ENCODE results near the gene NUP210.
"Not testable (repeated sequence)": the region's sequence is repeated elsewhere in the genome, so short reads cannot be mapped to it uniquely, and the experiment has no call there.

The NUP210 gene

DNA sequence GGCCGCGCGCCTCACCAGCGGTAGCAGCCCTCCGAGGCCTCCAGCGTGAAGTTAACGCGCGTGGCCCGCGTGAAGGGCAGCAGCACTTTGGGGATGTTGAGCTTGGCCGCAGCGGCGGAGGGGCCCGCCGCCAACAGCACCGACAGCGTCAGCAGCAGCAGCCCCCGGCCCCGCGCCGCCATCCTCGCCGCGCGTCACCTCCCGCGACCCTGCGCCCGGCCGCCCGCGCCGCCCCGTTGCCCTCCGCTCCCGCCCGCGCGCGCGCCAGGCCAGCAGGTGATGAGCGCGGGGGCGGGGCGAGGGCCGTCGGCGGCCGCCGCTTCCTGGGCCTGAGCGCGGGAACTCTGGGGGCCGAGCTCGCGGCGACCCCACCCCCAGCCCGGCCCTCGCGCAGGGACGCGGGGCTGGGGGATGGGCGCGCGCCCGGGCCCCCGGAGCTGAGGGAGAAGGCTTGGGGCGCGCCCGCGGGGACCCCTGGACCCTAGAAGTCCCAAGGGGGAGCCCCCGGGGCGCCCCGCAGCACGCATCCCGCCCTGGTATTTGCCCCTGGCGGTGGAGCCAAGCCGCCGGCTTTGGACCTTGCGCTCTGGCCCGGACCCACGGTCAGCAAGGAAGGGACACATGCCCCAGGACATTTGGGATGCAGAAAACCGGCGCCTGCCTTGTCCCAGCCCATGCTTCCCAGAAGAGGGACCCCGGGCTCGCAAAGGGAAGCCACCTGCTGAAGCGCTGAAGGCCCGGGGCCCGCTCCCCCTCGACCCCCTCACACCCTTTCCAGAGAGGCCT lies at the start of gene NUP210:
Gene NUP210 (minus strand): TSS at position 278 of the 786 bp plus-strand sequence. CDS start 96 bp downstream, at position 182.
- peak in 1 of 2 donors; percentile 41 for DNase-seq

DNA sequence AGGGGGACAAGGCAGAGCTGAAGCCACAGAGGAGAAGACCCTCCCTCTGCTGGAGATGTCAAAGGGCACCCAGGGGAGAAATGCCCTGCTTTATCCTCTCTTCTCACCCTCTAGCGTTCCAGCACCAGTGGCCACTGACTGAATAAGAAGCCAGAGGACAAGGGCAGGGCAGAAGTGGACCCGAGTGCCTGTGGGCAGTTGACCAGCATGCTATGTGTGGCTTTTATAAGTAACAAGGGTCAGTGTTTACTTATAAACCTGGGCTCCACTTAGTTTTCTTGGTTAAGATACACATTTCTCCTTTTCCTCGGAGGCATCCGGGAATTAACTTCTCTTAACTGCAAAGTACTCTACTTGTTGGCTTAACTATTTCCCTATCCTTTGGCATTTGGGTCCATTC lies 46.7 kb upstream of the NUP210 start:
- no peak for DNase-seq

DNA sequence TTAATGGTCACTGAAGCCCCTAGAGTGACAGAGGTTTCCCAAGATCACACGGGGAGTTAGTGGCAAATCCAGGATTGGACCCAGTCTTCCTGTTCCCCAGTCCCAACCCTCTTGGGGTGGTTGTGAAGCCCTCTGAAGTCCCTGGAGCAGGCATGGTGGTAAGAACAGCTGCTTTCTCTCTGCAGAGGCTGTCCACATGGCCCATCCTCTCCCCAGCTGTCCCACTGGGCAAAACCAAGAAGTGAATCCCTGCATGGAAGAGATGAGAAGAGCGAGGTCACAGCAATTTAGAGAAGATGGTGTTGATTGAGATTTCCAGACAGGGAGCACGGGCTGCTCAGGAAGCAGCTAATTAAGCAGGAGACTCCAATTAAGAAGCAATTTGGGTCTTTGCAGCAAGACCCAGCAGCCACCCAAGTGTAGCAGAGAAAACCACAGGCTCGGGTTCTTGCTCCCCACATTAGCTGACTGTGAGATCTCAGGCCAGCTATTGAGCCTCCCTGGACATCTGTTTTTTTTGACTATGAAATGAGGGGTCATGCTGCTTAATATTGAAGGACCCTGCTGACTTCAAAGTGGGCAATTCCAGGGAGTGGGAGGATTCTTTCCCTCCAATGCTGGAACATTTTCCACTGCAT lies 45.2 kb upstream of the NUP210 start:
- no peak for DNase-seq

DNA sequence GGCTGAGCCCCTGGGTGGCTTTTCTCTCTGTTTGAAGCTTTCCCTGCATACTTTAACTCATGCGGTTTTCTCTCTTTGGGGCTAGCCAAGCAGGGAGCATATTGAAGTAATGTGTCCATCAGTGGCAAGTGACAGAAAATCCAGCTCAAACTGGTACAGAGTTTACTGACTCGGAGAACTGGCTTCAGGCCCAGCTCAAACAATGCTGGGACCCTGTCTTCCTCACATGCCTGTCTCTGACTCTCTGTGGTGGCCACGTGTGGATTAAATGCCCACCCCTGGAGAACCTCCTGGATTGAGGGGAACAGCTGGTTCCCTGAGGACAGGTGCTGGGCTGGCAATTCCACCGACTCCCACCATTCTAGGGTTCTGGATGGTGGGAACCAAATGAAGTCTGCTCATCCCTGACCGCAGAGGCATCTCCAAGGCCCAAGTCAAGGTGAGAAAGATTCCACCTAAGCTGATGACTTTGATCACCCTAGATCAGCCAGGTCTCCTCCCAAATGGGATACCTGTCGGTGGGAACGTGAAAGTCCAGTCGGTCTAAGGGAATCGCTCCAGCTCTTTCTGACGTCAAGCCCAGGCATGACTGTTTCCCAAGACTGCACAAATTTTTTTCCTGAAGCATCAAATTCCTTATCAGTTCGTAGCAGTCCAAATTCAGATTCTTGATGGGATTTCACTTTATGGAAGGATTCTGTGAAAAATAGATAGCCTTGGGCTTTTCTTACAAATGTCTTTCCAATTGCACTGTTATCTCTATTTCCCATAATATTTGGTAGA lies 43.7 kb upstream of the NUP210 start:
- peak in 1 of 2 donors; percentile 46 for DNase-seq

DNA sequence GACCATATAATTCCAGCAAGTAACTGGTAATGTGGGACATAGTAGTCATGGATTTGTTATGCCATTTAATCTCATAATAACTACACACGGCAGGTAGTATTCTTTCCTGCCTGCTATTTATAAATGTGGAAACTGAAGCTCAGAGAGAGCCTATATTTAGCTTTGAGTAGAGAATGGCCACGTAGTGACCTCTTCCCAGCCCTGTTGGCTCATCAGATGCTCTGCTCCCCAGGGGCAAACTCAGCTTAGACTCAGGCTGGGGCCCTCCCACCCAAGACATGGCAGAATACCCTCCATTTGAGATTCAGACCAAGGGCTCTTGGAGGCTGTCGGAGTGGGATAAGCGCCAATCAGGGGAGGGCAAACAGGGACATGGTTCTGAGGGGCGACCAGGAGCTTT lies 42.7 kb upstream of the NUP210 start:
- no peak for DNase-seq

DNA sequence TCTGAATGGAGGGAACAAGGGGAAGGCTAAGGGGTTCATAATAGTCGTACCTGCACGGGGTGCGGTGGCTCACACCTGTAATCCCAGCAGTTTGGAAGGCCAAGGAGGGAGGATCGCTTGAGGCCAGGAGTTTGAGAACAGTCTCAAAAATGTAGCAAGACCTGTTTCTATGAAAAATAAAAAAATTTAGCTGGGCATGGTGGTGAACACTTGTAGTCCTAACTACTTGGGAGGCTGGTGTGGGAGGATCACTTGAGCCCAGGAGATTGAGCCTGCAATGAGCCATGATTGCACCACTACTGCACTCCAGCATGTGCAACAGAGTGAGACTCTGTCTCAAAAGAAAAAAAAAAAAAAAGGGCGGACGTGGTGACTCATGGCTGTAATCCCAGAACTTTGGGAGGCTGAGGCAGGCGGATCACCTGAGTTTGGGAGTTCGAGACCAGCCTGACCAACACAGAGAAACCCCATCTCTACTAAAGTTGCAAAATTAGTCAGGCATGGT lies 42.1 kb upstream of the NUP210 start:
- no peak for DNase-seq

DNA sequence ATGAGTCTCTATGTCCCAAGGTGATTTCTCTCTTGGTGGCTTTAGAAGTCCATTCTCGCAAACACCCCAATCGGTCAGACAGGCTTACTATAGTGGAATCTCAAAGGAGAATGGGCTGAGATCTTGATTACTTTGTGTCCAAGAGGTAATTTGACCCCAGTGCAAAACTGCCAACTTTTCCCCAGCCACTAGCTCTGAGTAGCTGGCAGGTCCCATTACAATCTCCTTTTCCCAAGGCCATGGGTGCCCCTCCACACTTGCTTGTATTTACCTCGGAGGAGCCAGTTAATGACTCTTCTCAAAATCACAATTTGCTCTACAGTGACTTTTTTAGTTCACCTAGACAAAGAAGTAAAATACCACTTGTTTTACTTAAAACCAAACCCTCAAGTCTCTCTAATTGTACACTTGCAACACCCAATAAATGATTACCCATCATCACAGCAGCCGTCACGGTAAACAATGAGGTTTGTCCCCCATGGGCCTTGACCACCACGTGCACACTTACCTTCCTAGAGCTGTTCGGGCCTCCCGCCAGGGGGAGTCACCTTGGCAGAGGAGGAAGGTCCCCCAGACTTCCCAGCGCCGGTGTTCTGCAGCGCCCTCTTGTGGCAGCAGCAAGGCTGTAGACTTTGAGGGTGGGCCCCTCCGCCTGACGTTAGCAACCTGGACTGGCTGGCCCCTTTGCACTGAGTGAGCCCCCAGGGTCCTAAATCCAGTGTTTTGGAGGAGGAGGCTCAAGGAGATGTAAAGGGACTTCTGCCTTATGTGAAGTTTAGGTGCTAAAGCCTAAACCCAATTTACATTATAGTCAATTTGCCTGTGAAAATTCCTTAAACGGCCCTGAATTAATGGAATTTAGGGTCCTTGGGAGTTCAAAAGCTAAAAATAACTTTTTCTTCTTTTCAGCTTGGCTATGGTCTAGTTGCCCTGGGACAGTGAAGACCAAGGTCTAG lies 41.3 kb upstream of the NUP210 start:
- no peak for DNase-seq

DNA sequence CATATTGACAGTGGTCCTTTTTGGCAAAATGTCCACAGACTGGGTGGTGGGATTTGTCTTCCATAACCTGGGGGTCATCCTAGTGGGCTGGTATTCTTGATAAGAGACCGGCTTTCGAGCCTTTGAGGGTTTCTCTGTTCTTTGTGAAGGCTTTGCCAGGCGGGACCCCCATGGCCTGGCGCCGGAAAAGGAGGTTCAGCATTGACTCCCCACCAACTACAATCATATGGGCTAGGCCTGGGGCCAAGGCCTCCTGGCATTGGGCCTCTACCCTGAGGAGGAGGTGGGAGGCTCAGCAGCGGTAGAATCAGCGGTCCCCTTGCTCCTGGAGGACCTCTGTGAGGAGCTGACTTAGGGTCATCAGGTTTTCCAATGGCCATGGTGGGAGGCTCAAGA lies 40.2 kb upstream of the NUP210 start:
- DNase-seq, result no peak

DNA sequence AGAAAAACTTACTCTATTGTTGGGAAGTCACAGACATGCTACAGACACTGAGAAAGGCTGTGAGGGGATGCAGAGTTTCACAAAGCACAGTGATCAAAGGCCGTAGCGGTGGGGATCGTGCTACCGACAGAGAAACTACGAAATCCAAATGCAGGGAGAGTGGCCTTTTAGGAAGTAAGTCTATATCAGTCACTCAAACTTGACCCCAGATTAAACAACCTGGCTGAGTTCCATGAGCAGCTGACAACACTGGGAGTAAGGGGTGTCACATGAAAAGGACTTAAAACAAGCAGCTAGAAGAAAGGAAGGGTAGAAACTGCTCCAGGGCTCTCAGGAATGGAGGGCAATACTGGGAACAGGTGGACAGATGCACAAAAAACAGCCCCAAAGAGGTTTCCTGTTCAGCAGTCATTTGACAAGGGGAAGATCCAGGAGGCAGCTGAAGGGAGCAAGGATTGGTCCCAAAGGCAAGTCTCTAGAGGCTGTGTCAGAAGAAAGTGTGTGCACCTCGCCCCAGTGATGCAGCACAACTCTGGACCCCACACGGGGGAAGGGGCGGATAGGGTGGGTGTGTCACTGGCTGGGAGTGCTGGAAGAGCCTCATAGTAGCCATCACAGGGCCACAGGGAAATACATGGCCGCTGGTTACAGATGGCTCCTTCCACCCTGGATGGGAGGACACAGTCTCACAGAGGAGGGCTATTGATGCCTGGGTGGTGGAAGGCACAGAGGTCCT lies 39.7 kb upstream of the NUP210 start:
- no peak for DNase-seq

DNA sequence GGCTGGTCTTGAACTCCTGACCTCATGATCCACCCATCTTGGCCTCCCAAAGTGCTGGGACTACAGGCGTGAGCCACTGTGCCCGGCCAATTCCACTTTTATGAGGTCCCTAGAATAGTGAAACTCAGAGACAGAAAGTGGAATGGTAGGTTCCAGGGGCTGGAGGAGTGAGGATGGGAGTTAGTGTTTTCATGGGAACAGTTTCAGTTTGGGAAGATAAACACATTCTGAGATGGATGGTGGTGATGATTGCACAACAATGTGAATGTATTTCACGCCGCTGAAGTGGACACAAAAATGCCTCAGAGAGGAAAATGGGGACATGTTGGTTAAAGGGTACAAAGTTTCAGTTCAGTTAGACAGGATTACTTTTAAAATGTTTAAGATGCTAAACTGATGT lies 37.5 kb upstream of the NUP210 start:
- no peak for DNase-seq

DNA sequence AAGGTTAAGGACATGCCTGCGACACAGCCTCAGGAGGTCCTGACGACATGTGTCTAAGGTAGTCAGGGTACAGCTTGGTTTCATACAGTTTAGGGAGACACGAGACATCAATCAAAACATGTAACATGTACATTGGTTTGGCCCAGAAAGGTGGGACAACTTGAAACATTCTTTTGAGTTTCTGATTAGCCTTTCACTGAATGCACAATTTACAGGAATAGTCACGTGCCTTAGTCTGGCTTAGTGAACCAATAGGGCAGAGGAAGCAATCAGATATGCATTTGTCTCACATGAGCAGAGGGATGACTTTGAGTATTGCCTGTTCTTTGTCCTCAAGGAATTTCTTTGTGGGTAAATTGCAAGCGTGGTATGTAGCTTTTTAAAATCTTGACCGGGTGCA lies 35.5 kb upstream of the NUP210 start:
- no peak for DNase-seq

DNA sequence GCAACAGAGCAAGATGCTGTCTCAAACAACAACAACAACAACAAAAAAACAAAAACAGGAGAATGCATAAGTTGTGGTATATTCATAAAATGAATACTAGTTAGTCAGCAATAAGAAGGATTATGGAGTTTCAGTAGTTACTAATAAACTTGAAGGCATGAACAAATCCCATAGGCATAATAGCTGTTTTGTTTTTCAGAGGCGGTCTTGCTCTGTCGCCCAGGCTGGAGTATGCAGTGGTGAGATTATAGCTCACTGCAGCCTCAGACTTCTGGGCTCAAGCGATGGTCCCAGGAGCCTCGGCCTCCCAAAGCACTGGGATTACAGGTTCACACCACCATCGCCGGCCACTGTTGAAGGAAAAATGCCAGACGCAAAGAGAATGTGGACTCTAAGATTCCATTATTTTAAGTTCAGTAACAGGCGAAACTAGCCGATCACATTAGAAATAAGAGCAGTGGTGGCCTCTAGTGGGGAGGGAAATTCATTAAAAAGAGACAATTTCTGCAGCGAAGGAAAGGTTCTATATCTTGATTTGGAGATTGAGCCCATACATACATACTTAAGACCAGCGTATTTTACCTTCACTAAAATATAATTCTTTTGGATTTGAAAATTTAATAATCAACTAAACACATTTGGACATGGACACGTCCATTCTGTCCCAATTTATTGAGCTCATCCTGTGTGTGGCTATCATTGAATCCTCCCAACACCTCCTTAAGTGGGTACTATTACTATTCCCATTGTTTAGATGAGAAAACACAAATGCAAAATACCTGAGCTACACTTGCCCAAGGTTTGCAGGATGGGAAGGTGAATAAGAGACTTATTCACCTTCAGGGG lies 32.6 kb upstream of the NUP210 start:
- peak; percentile 63 to 94 for DNase-seq

DNA sequence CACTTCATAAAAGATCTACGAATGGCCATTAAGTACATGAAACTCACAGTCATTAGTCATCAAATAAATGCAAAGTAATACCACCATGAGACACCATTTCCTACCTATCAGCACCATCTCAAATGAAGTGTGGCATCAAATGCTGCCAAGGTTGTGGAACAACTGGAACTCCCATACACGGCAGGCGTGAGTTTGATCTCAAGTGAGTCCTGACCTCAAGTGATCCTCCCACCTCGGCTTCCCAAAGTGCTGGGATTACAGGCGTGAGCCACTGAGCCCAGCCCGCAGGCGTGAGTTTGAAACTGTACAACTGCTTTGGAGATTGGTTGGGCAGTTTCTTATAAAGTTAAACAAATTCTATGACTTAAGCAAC lies 31.2 kb upstream of the NUP210 start:
- no peak for DNase-seq

DNA sequence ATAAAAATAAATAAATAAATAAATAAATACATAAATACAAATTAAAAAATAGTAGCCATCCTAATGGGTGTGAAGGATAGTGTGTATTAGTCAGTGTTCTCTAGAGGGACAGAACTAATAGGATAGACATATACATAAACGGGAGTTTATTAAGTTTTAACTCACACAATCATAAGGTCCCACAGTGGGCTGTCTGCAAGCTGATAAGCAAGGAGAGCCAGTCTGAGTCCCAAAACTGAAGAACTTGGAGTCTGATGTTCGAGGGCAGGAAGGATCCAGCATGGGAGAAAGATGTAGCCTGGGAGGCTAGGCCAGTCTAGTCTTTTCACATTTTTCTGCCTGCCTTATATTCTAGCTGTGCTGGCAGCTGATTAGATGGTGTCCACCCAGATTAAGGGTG lies 22.8 kb upstream of the NUP210 start:
- DNase-seq, result not testable (repeated sequence)

DNA sequence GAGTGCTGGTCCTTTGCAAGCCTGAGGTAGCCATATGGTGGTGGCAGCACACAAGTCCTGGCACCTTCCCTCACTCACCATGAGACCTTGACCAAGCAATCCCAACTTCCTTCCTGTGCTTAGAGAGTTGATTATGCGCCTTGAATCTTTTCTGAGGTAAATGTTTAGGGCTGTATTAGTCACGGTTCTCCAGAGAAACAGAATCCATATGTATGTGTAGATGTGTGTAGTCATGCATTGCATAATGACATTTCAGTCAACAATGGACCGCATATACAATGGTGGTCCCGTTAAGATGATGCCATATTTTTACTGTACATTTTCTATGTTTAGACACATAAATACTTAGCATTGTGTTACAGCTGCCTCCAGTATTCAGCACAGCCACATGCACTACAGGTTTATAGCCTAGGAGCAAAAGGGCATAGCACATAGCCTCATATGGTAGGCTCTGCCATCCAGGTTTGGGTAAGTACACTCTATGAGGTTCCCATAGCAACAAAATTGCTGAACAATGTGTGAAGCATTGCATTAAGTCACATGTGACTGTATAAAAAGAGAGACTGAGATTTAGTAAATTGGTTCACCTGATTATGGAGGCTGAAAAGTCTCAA lies 20.2 kb upstream of the NUP210 start:
- DNase-seq, result no peak

DNA sequence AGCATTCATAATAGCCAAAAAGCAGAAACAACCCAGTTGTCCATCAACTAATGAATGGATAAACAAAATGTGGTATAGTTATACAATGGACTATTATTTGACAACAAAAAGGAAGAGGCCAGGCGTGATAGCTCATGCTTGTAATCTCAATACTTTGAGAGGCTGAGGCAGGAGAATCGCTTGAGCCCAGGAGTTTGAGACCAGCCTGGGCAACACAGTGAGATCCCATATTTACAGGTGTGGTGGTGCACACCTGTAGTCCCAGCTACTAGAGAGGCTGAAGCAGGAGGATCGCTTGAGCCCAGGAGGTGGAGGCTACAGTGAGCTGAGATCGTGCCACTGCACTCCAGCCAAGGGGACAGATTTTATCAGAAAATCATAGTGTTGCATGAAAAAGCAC lies 16.1 kb upstream of the NUP210 start:
- not testable (repeated sequence) for DNase-seq

DNA sequence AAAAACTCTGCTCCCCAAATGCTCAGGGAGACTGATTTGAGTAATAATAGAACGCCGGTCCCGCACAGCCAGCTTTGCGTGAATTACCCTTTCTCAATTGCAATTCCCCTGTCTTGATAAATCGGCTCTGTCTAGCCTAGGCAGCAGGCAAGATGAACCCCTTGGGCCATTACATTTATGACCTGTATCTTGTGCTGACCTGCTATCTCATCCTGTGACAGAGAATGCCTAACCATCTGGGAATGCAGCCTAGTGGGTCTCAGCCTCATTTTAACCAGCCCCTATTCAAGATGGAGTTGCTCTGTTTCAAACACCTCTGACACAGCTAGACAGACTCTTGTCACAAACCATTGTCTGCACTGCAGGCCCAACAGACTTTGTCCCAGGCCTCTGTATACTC lies 13.8 kb upstream of the NUP210 start:
- no peak for DNase-seq

DNA sequence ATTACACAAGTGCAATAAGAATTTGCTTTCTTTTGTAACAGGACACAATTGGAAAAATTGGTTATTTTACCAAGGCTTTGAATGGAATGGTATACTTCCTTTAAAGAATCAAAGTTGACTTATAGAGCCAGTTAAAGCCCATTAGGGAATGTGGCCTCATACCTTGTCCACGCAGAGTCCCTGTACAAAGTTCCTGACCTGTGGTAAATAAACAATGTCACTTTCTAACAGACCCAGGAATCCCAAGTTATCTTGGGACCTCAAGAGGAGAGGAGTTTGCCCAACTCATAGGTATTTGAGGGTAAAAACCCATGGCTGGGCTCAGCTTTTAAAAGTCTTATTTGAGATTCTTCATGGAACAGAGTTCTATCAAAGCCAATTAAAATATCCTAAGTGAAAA lies 12.0 kb upstream of the NUP210 start:
- no peak for DNase-seq

DNA sequence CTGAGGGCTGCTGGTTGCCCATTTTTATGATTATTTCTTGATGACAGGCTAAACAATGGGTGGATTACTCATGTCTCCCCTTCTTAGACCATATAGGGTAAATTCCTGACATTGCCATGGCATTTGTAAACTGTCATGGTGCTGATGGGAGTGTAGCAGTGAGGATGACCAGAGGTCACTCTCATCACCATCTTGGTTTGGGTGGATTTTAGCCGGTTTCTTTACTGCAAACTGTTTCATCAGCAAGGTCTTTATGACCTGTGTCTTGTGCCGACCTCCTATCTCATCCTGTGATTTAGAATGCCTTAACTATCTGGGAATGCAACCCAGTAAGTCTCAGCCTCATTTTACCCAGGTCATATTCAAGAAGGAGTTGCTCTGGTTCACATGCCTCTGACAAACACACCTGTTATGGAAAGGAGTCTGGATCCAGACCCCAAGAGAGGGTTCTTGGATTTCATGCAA lies 10.3 kb upstream of the NUP210 start:
- not testable (repeated sequence) for DNase-seq

Measured in hippocampal formation (tissue), 2 donors.